Spinal cord (tissue), 10 donors: ENCODE data around the gene C1orf21. TPM values are rescaled to one million over a fixed set of nuclear protein-coding genes. Genes with fewer than 3 reads are reported as not detected.

Experiments used
- DNase-seq, 6 donors: peaks; one replicate each; pipeline versions ENCODE4 v3.0.0 to v3.0.0-alpha.2; 2013 to 2015; ENCODE audit warnings: low spot score in 6 of 6, low read depth in 4 of 6
- H3K27ac ChIP-seq: one replicate; pipeline ENCODE4 v1.5.1; 2013; ENCODE audit warnings: low read depth, low read length, control low read depth
- H3K27me3 ChIP-seq: one replicate; pipeline ENCODE4 v1.6.1; 2013; ENCODE audit warnings: low read length; ENCODE audit not compliant: control insufficient read depth, insufficient read depth
- H3K36me3 ChIP-seq: one replicate; pipeline ENCODE4 v1.6.1; 2013; ENCODE audit warnings: low read length; ENCODE audit not compliant: control insufficient read depth, insufficient read depth
- H3K4me1 ChIP-seq: one replicate; pipeline ENCODE4 v1.6.1; 2013; ENCODE audit warnings: low read length; ENCODE audit not compliant: control insufficient read depth, insufficient read depth
- H3K4me3 ChIP-seq: one replicate; pipeline ENCODE4 v1.5.1; 2013; ENCODE audit warnings: low read depth, low read length, control low read depth
- H3K9me3 ChIP-seq: one replicate; pipeline ENCODE4 v1.6.1; 2013; ENCODE audit warnings: low read length; ENCODE audit not compliant: control insufficient read depth, insufficient read depth
- WGBS: methylation state at CpG from one replicate; pipeline ENCODE4 v1.1.5; 2013; ENCODE audit warnings: missing lambda C conversion rate; ENCODE audit not compliant: insufficient coverage; 5-methylcytosine and 5-hydroxymethylcytosine counted together
- polyA plus RNA-seq, 2 donors: library from polyadenylated mRNA; unstranded; fragments of 120-200 nt; gene quantifications; one replicate each; pipeline ENCODE4 v1.2.1, GENCODE V29; 2013; ENCODE audit not compliant: insufficient read length in 2 of 2
- total RNA-seq, 2 donors: library from RNA; depleted of rRNA in 1 of 2; stranded (reverse); fragments of 120-200 nt in 1 of 2; fragments of >200 nt in 1 of 2; gene quantifications; one replicate each; pipeline versions ENCODE4 v1.2.3 to v1.2.4, GENCODE V29; 2013 to 2014
- donor health status: healthy.

Gene C1orf21
- total and polyA plus RNA-seq, 4 donors = 17.6 to 55.5 (median 31.9) TPM

DNA sequence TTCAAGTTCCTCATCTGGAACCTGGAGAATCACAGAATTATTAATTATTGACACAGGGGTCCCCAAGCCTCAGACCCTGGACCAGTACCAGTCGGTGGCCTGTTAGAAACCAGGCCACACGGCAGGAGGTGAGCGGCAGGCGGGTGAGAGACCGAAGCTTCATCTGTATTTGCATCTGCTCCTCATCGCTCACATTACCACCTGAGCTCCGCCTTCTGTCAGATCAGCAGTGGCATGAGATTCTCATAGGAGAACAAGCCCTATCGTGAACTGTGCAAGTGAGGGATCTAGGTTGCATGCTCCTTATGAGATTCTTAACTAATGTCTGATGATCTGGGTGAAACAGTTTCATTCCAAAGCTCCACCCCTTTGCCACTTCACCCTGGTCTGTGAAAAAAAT lies 125.9 kb downstream of the C1orf21 start:
- WGBS = no CpG with 5 or more reads among the region's 8 CpGs
- Histone ChIP-seq H3K27me3 (no peaks in the 10 kb centered on the region), H3K9me3 (no peaks in the 10 kb centered on the region), H3K36me3 (no peaks in the 10 kb centered on the region), H3K27ac (no peak overlapping the region), H3K4me1 (no peaks in the 10 kb centered on the region), H3K4me3 (no peak overlapping the region)
- no peak for DNase-seq

DNA sequence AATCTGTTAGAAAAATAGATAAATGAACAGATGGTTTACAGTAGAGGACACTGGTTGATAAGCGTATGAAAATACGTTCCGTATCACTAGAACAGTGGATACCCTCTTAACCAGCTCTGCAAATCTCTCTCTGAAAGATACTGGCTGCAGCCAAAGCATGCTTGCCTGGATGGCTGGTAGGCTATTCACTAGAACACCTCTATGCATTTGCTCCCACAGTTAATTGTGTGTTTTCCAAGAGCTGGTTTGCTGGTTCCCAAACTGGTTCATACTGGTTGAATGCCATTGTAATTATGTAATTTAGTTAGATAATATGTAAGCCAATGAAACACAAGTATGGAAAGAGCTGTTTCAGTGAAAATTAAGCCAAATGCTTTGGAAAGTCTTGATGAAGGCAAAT lies 126.6 kb downstream of the C1orf21 start:
- DNase-seq = no peak
- Histone ChIP-seq H3K4me1 (no peaks in the 10 kb centered on the region), H3K4me3 (no peak overlapping the region), H3K27me3 (no peaks in the 10 kb centered on the region), H3K27ac (no peak overlapping the region), H3K36me3 (no peaks in the 10 kb centered on the region), H3K9me3 (no peaks in the 10 kb centered on the region)
- WGBS = no CpG with 5 or more reads among the region's 3 CpGs

DNA sequence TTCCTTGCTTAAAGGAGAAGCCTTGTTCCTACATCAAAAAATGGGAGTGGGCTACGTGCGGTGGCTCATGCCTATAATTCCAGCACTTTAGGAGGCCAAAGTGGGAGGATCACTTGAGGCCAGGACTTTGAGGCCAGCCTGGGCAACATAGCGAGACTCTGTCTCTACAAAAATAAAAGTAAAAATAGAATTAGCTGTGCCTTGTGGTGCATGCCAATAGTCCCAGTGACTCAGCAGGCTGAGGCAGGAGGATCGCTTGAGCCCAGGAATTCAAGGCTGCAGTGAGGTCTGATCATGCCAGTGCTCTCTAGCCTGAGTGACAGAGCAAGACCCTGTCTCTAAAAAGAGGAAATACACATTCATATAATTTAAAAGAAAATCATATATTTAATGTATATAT lies 127.1 kb downstream of the C1orf21 start:
- Histone ChIP-seq H3K4me1 (no peaks in the 10 kb centered on the region), H3K4me3 (no peak overlapping the region), H3K27ac (no peak overlapping the region), H3K36me3 (no peaks in the 10 kb centered on the region), H3K9me3 (no peaks in the 10 kb centered on the region), H3K27me3 (no peaks in the 10 kb centered on the region)
- DNase-seq = no peak
- 100% methylated on average over 3 of the region's 4 CpGs for WGBS

DNA sequence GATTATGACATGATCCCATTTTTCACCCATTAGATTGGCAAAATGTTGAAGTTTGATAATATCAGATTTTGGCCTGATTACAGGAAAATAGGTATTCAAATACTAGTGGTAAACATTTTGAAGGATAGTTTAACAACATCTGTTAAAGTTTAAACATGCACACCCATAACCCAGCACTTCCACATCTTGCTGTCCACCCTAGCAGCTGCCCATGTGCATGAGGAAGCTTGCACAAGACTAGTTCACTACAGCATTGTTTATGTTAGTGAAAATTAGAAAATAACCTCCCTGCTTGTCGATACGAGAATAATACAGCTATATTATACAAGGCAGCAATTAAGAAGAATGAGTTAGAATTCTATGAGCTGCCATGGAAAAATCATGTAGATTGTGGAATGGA lies 127.6 kb downstream of the C1orf21 start:
- H3K27me3 ChIP-seq = no peaks in the 10 kb centered on the region
- H3K36me3 ChIP-seq = no peaks in the 10 kb centered on the region
- WGBS = no CpG with 5 or more reads among the region's 2 CpGs
- H3K27ac ChIP-seq = no peak overlapping the region
- no peak for DNase-seq
- no peaks in the 10 kb centered on the region for H3K4me1 ChIP-seq
- H3K4me3 ChIP-seq = no peak overlapping the region
- no peaks in the 10 kb centered on the region for H3K9me3 ChIP-seq

DNA sequence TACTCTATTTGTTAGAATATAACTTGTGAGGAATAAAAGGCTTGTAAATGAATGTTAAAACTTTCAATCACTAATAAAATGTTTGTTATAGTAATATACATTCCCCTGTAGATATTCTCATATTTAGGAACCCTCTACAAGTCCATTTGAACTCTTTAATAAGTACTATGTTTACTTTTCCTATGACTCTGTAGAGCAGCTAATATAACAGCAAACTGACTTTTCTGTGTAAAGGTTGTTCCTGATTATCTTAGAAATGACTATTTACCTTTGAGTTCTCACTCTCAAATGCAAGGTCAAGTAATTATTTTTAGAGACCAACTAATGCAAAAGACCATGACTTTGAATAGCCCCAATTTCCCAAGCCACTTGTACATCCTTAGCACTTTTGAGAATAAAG lies 130.3 kb downstream of the C1orf21 start:
- Histone ChIP-seq H3K27ac (no peak overlapping the region), H3K4me3 (no peak overlapping the region), H3K36me3 (no peaks in the 10 kb centered on the region), H3K9me3 (no peaks in the 10 kb centered on the region), H3K27me3 (no peaks in the 10 kb centered on the region), H3K4me1 (no peaks in the 10 kb centered on the region)
- DNase-seq = no peak

DNA sequence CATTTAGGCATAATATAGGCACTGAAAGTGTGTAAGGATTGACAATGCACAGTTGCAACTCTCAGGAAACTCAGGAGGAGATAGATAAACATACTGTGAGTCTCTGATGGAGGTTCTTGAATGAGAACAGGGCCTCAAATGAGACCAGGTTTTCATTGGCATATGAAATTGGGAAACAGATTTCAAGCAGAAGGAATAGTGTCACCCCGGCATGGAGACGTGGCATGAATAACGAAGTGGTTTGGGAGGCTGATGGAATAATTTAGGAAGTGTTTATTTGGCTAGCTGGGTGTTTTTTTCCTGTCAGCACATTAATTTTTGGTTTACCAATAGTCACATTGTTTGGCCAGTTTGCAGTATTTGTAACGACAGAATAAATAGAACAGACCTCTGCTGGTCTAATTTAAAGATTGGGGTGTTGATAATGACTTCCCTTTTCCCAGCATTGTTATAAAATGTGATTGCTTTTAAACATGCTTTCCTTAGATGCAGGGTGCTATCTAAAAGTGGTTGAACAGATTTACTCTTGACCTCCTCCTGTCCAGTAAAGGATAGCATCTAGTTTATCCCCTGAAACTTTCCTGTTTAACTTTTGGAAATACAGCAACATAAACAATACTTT lies 132.0 kb downstream of the C1orf21 start:
- 60% methylated on average over 1 of the region's 4 CpGs for WGBS

DNA sequence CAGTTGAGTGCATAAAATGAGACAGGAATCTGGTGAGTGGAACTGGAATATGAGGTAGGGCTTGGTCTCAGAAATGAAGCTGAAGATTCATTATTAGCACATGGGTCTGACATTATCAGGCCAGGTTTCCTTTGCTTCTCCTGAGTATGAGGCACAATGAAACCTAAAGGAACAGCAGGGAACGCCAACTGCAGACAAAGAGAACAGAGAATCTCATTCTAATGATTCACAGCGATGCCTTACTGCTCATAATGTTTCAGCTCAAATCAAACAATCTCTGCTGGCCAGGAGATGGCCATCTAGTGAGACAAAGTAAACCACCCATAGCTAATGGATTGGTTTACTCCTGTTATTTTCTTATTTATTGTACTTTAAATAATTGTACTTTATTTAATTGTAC lies 133.5 kb downstream of the C1orf21 start:
- Histone ChIP-seq H3K27me3 (no peaks in the 10 kb centered on the region), H3K27ac (no peak overlapping the region), H3K9me3 (no peaks in the 10 kb centered on the region), H3K4me3 (no peak overlapping the region), H3K36me3 (no peaks in the 10 kb centered on the region), H3K4me1 (no peaks in the 10 kb centered on the region)
- DNase-seq = peak in 1 of 6 donors; percentile 44
- WGBS = 20% methylated on average over 1 of the region's 2 CpGs

More for the DNA sequence above, 132.0 kb downstream of the C1orf21 start:
- Histone ChIP-seq H3K36me3 (no peaks in the 10 kb centered on the region), H3K27ac (no peak overlapping the region), H3K4me3 (no peak overlapping the region), H3K4me1 (no peaks in the 10 kb centered on the region), H3K27me3 (no peaks in the 10 kb centered on the region), H3K9me3 (no peaks in the 10 kb centered on the region)
- DNase-seq = peak in 1 of 6 donors; percentile 73

DNA sequence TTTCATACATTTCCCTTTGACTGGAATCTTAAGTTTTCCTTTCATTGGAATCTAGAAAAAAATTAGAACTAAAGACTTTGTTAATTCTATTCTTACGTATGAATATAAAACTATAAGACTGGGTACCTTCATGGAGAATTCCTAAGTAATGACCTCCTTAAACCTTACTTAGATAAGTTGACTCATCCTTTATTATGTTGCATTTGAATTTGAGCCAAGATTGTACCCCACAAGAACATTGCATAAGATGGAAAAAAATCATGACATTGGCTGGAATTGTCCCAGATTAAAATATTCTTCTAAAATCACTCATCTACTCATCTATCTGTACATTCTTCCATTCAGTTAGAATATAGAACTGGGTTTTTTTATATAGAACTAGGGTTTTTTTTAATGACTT lies 137.4 kb downstream of the C1orf21 start:
- WGBS = no CpG with 5 or more reads among the region's 1 CpG
- no peak for DNase-seq
- no peak overlapping the region for H3K4me3 ChIP-seq
- no peaks in the 10 kb centered on the region for H3K4me1 ChIP-seq
- H3K27ac ChIP-seq = no peak overlapping the region
- H3K9me3 ChIP-seq = no peaks in the 10 kb centered on the region
- H3K36me3 ChIP-seq = no peaks in the 10 kb centered on the region
- no peaks in the 10 kb centered on the region for H3K27me3 ChIP-seq

DNA sequence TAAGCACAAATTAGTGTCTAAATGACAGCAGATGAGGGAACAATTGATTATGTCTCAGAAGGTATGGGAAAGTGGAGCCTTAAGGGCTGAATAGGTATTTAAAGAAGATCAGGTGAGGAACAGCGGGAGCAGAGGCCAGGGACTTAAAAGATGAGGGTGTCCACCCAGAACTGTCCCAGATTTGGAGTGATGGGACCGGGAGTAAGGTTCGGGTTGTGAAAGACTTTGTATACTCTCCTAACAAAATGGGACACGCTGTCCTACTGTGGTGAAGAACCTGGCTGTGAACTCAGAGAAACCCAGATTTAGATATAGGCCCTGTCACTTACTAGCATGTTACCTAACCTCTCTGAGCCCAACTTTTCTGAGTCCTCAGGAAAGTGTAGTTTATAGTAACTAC lies 140.6 kb downstream of the C1orf21 start:
- Histone ChIP-seq H3K4me3 (no peak overlapping the region), H3K36me3 (no peaks in the 10 kb centered on the region), H3K4me1 (no peaks in the 10 kb centered on the region), H3K27me3 (no peaks in the 10 kb centered on the region), H3K27ac (no peak overlapping the region), H3K9me3 (no peaks in the 10 kb centered on the region)
- no peak for DNase-seq
- WGBS = 100% methylated on average over 1 of the region's 4 CpGs

DNA sequence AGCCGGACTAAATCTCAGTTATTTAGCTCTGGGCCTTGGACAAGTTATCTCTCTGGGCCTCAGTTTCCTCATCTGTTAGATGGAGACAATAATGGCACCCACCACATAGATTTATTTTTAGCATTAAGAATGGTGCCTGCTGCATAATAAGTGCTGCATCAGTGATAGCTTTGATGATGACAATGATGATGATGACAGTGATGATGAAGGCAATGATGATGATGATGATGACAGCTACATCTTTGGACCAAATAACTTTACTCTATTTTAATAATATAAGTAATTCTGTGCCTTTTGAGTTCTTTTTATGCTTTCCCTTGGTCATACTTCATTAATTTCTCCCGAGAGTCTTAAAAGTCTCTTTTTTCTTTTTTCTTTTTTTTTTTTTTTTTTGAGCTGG lies 143.4 kb downstream of the C1orf21 start:
- no peak overlapping the region for H3K27ac ChIP-seq
- no CpG with 5 or more reads among the region's 2 CpGs for WGBS
- peaks cover 2% of the 10 kb centered on the region for H3K36me3 ChIP-seq
- H3K27me3 ChIP-seq = no peaks in the 10 kb centered on the region
- no peak for DNase-seq
- H3K9me3 ChIP-seq = no peaks in the 10 kb centered on the region
- no peak overlapping the region for H3K4me3 ChIP-seq
- H3K4me1 ChIP-seq = peaks cover 10% of the 10 kb centered on the region
